HFF-Myc (cell line): Measurements from ENCODE around the gene TNFRSF25.

ENCODE experiments used
- DNase-seq: peaks from one replicate; pipeline ENCODE4 v3.0.0-alpha.2; 2011; ENCODE audit warnings: low read depth; ENCODE audit errors: extremely low read depth
- H3K4me3 ChIP-seq: replicated peaks from 2 replicates; pipeline ENCODE4 v1.5.1; 2011; ENCODE audit warnings: low read depth, mild to moderate bottlenecking, control low read depth, low read length
- TF ChIP-seq, protein P1 (sequence below): IDR thresholded peaks from 2 replicates; pipeline ENCODE4 v1.5.1; 2012; ENCODE audit warnings: mild to moderate bottlenecking, low read depth, low read length, control low read depth; ENCODE audit errors: missing control alignments

The TNFRSF25 gene

DNA sequence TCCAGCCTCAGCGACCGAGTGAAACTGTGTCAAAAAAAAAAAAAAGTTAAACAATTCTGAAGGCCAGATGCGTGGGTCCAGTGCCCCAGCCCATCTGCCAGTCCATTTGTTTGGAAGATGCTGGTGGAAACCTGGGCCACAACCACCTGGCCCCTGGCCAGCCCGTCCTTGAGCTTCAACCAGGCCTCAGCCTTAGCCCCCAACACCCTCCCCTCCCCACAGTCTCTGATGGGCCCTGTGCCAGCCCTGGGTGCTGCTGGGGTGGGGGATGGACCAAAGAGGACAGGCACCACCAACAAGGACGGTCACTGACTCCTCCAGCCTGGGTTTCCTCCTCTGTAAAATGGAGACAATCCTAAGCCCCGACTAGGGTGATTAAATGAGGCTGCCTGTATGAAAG lies 45.1 kb upstream of the TNFRSF25 start:
- TF ChIP-seq, protein P1, sequence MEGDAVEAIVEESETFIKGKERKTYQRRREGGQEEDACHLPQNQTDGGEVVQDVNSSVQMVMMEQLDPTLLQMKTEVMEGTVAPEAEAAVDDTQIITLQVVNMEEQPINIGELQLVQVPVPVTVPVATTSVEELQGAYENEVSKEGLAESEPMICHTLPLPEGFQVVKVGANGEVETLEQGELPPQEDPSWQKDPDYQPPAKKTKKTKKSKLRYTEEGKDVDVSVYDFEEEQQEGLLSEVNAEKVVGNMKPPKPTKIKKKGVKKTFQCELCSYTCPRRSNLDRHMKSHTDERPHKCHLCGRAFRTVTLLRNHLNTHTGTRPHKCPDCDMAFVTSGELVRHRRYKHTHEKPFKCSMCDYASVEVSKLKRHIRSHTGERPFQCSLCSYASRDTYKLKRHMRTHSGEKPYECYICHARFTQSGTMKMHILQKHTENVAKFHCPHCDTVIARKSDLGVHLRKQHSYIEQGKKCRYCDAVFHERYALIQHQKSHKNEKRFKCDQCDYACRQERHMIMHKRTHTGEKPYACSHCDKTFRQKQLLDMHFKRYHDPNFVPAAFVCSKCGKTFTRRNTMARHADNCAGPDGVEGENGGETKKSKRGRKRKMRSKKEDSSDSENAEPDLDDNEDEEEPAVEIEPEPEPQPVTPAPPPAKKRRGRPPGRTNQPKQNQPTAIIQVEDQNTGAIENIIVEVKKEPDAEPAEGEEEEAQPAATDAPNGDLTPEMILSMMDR, result no peak
- DNase-seq, result no peak
- no peak overlapping the region for H3K4me3 ChIP-seq

DNA sequence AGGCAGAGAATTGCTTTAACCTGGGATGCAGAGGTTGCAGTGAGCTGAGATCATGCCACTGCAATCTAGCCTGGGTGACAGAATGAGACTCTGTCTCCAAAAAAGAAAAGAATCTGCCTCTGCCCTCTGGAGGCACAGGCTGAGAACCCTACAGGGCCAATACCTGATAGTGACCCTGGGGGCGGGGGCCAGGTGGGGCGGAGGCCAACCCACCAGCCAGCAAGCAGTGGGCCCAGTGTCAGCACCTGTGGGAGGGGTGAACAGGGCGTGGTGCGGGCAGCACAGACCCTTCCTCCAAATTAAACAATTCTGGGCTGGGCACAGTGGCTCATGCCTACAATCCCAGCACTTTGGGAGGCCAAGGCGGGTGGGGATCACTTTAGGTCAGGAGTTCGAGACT lies 44.5 kb upstream of the TNFRSF25 start:
- no peak for DNase-seq
- H3K4me3 ChIP-seq, result no peak overlapping the region
- TF ChIP-seq, protein P1, result no peak

DNA sequence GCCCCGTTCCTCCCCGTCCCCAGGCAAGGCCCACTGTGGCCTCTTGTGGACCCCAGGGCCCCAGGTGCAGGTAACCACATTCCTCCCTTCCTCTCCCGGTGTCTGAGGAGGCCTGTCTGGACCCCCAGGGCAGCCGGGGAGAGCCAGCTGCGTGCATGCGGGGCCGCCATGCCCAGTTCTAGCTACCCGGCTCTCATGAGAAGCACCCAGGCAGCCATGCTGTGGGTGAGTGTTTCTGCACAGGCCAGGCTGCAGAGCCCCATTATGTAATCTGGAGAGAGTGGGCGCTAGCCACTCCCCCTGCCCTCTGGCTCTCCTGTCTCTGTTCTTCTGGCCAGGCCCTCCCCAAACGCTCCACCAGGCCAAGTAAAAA lies 43.9 kb upstream of the TNFRSF25 start:
- no peak overlapping the region for H3K4me3 ChIP-seq
- DNase-seq, result no peak
- TF ChIP-seq, protein P1, result no peak

DNA sequence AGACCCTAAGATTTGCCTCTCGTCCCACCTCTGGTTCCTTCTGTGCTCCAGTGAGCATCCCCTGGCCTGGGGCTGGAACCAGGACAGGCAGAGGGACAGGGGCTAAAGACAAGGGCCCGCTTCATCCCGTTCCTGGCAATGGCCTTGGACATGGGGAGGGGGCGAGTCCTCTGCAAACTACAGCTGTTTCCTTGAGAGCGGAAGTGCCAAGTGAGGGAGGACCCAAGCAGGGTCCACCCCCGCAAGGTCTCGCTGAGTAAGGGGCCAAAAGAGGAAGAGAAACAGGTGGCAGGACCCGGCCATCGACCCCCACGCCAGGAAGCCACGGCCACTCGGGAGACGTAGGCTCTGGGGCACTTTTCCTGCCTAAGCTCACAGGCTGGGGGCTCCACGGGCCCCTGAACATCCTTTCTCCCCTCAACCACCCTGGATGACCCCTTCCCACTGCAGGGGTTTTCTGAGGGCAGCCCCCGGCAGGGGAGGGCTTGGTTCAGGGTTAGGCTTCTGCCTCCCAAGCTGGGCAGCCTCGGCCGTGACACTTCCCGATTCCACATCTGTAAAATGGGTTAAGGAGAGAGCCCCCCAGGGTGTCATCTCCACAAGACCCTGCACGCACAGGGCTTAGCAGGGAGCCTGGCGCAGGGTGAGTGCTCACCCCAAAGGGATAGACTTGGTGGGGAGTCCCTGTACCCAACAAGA lies 43.4 kb upstream of the TNFRSF25 start:
- no peak for DNase-seq
- TF ChIP-seq, protein P1, result no peak
- no peak overlapping the region for H3K4me3 ChIP-seq

DNA sequence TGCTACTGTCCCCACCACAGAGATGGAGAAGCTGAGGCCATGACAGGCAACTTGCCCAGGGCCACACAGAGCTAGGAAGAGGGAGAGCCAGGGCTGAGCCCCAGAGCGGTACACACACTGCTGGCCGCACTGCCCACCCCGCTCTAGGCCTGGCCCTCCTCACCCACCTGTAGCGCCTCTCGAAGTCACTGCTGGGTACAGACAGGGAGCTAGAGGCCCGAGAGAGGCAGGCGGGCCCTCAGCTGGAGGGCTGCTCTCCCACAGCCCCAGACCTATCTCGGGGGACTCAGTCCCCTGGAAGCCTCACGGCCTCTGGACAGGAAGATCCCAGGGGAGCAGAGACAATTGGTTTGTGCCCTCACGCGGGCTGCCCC lies 42.8 kb upstream of the TNFRSF25 start:
- no peak for DNase-seq
- TF ChIP-seq, protein P1, result no peak

DNA sequence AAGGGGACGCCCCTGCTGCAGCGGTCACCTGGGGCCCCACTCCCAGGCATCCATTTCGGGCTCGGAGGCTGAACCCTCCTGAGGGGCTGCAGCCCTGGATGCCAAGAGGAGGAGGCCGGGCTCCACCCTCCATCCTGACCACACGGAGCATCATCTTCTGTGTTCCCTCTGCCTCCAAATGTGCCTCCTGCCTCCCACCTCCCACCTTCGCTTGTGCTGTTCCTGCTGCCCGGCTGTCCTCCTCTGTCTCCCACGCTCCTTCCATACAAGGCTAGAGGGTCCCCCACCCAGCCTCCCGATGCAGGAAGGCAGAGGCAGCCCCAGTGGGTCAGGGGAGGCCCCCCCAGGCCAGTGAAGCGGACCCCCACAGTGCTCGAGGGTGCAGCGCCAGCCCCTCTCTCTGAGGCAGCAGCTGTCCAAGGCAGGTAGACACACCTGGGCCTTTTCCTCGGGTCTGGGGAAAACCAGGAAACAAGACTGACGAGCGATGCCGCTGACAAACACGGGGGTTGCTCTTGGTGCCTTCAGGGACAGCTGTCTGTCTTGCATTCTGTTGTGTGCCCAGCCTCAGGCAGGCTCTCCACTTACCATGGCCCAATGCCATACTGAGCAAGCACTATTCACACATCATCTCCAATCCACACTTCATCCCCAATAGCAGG lies 42.3 kb upstream of the TNFRSF25 start:
- DNase-seq, result no peak

More for the DNA sequence above, 42.8 kb upstream of the TNFRSF25 start:
- H3K4me3 ChIP-seq, result no peak overlapping the region

More for the DNA sequence above, 42.3 kb upstream of the TNFRSF25 start:
- TF ChIP-seq, protein P1, result no peak
- H3K4me3 ChIP-seq, result no peak overlapping the region
